ENCODE data around the gene NUP210. TPM values are rescaled to one million over a fixed set of nuclear protein-coding genes. Genes with fewer than 3 reads are reported as not detected.

The NUP210 gene
- total and polyA plus RNA-seq, 3 donors from 2014 or later: 26.2 to 44.0 (median 37.4) TPM

- no peaks in the 10 kb centered on the region for H3K27me3 ChIP-seq
- TF ChIP-seq POLR2A (IDR thresholded peaks at IDR 0.05) (no peak), CTCF (IDR thresholded peaks at IDR 0.05) (no peak)
- no peak overlapping the region for H3K4me3 ChIP-seq
- intact Hi-C loops (cut with DNase I; ENCODE audit: low total_unique reads): no loop called here
- no peaks in the 10 kb centered on the region for H3K9me3 ChIP-seq
- DNase-seq: no peak
- WGBS, 2 donors: 91 to 93% methylated on average over 21 to 29 of the region's 29 CpGs
- no peaks in the 10 kb centered on the region for H3K36me3 ChIP-seq (ENCODE audit: low read depth, missing control alignments)
- H3K27ac ChIP-seq: no peak overlapping the region
- no peaks in the 10 kb centered on the region for H3K4me1 ChIP-seq
Measured at GRCh38 chr3:13317596-13318320, 102.4 kb downstream of the NUP210 start.

GRCh38 chr3:13316603-13317002 lies 103.5 kb downstream of the NUP210 start:
- Histone ChIP-seq H3K9me3 (no peaks in the 10 kb centered on the region), H3K4me1 (no peaks in the 10 kb centered on the region), H3K27ac (no peak overlapping the region), H3K27me3 (no peaks in the 10 kb centered on the region), H3K4me3 (no peak overlapping the region), H3K36me3 (ENCODE audit: low read depth, missing control alignments) (no peaks in the 10 kb centered on the region)
- intact Hi-C loops (cut with DNase I; ENCODE audit: low total_unique reads): no loop called here
- TF ChIP-seq POLR2A (IDR thresholded peaks at IDR 0.05) (no peak), CTCF (IDR thresholded peaks at IDR 0.05) (no peak)
- whole genome bisulfite sequencing, 2 donors: 61 to 81% methylated on average over 10 of the region's 10 CpGs
- DNase-seq: peak; percentile 53

DNA sequence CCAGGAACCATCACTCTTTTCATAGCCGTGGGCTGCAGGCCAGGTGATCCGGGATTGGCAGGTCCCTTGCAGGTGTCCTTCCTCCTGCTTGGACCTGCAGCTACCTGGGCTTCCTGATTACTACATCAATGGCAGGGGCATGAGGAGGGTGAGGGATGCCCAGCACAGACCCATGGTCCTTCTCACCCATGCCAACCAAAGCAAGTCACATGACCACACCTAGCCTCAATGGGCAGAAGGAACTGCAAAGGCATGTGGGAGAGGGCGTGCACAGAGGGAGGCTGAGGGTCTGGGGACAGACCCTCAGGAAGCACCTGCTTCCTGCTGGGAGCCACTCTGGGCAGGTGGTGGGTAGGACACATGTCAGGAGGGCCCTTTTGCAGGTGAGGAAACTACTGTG lies 105.2 kb downstream of the NUP210 start:
- Histone ChIP-seq H3K27ac (no peak overlapping the region), H3K36me3 (ENCODE audit: low read depth, missing control alignments) (no peaks in the 10 kb centered on the region), H3K9me3 (no peaks in the 10 kb centered on the region), H3K4me1 (no peaks in the 10 kb centered on the region), H3K4me3 (no peak overlapping the region), H3K27me3 (no peaks in the 10 kb centered on the region)
- intact Hi-C loops (cut with DNase I; ENCODE audit: low total_unique reads): no loop called here
- TF ChIP-seq POLR2A (IDR thresholded peaks at IDR 0.05) (no peak), CTCF (IDR thresholded peaks at IDR 0.05) (no peak)
- WGBS, 2 donors: 94 to 95% methylated on average over 2 to 3 of the region's 3 CpGs
- DNase-seq: no peak

GRCh38 chr3:13313813-13314212 lies 106.3 kb downstream of the NUP210 start:
- H3K36me3 ChIP-seq (ENCODE audit: low read depth, missing control alignments): no peaks in the 10 kb centered on the region
- no peak overlapping the region for H3K4me3 ChIP-seq
- intact Hi-C loops (cut with DNase I; ENCODE audit: low total_unique reads): no loop called here
- TF ChIP-seq CTCF (IDR thresholded peaks at IDR 0.05) (no peak), POLR2A (IDR thresholded peaks at IDR 0.05) (no peak)
- DNase-seq: no peak
- H3K27ac ChIP-seq: no peak overlapping the region
- no peaks in the 10 kb centered on the region for H3K27me3 ChIP-seq
- H3K4me1 ChIP-seq: no peaks in the 10 kb centered on the region
- WGBS, 2 donors: 94 to 100% methylated on average over 1 to 10 of the region's 10 CpGs
- H3K9me3 ChIP-seq: no peaks in the 10 kb centered on the region

GRCh38 chr3:13309004-13309403 lies 111.1 kb downstream of the NUP210 start:
- TF ChIP-seq CTCF (IDR thresholded peaks at IDR 0.05): no peak
- DNase-seq: no peak
- 88% methylated on average over 3 of the region's 3 CpGs for WGBS, 2 donors
- intact Hi-C loops (cut with DNase I; ENCODE audit: low total_unique reads): no loop called here
- Histone ChIP-seq H3K27ac (no peak overlapping the region), H3K4me1 (peaks cover under 1% of the 10 kb centered on the region), H3K9me3 (no peaks in the 10 kb centered on the region), H3K36me3 (ENCODE audit: low read depth, missing control alignments) (no peaks in the 10 kb centered on the region), H3K27me3 (no peaks in the 10 kb centered on the region), H3K4me3 (no peak overlapping the region)

Measured in testis (tissue), 3 donors.